NB4 (cell line): Measurements from ENCODE around the gene TMEM14A.

Source experiments
- DNase-seq: peaks from one replicate; pipeline ENCODE4 v3.0.0; 2010; ENCODE audit warnings: low read depth
- H3K4me3 ChIP-seq: one replicate; pipeline ENCODE4 v1.5.1; 2011; ENCODE audit warnings: mild to moderate bottlenecking, low read depth, low read length, moderate library complexity
- CTCF ChIP-seq: IDR thresholded peaks from one replicate; pipeline ENCODE4 v1.5.1; 2012; ENCODE audit warnings: low read depth, low read length
- MAX ChIP-seq: IDR thresholded peaks from 2 replicates; pipeline ENCODE4 v1.6.1; 2011; ENCODE audit warnings: low read depth, low read length
- MYC ChIP-seq: IDR thresholded peaks from 2 replicates; pipeline ENCODE4 v1.6.1; 2011; ENCODE audit warnings: low read depth, low read length
- POLR2A ChIP-seq: IDR thresholded peaks from 2 replicates; pipeline ENCODE4 v1.6.1; 2011; ENCODE audit warnings: mild to moderate bottlenecking; ENCODE audit not compliant: insufficient read length; ENCODE audit errors: extremely low read depth

TMEM14A gene

DNA sequence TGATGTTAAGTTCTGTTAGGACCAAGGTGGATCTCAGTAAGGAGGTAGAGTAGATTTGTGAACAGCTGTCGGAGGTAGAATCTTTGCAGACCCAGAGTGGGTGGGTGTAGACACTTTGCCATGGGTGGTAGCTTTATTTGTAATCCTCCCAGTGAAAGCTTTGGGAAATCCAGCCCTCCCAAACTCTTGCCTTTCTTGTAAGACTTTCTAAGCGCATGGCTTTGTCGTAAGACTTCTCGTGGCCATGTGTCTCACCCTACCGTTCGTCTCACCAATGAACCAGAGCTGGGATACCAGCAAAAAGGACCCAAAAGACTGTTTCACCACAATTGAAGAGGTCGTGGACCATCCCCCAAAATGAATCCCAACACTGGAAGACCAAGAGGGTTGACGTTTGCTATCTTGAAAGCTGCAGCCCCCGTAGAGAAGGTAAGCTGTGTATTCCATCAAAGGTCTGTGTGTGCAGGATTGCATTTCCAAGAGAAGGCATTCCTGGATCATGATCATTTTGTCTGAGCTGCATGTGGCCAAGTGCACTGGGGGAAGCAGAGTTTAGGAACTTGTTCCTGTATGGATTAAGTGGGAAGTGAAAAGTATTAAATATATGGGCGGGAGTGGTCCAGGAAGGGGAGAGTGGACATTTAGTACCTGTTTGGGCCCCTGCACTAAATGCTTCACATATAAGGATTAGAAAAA lies 5.8 kb upstream of the TMEM14A start:
- DNase-seq = no peak
- TF ChIP-seq POLR2A (no peak), CTCF (no peak), MAX (no peak), MYC (no peak)
- peak overlapping the region; percentile 68 for H3K4me3 ChIP-seq

DNA sequence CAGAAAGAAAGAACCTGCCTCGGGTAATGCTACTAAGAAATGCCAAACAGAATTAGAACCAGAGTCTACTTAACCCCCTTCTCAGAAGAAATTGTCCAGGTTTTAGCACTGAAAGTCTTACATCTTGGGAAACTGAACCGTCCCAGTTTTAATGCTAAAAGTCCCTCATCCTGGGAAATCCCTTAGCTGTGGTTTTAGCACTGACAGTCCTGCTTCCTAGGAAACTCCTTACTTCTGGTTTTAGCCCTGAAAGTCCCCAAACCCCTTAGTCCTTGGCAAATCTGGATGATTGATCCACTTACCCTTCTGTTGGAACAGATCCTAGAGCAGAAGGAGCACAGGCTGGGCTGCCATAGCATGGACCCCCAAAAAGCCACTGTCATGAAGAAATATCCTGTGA lies 4.8 kb upstream of the TMEM14A start:
- TF ChIP-seq POLR2A (no peak), MAX (no peak), MYC (no peak), CTCF (no peak)
- H3K4me3 ChIP-seq = no peak overlapping the region
- no peak for DNase-seq

- DNase-seq = no peak
- TF ChIP-seq POLR2A = no peak
- no peak for TF ChIP-seq MAX
- TF ChIP-seq CTCF = no peak
- H3K4me3 ChIP-seq = no peak overlapping the region
These were observed 4.4 kb upstream of the TMEM14A start for GRCh38 chr6:52666523-52666922.

DNA sequence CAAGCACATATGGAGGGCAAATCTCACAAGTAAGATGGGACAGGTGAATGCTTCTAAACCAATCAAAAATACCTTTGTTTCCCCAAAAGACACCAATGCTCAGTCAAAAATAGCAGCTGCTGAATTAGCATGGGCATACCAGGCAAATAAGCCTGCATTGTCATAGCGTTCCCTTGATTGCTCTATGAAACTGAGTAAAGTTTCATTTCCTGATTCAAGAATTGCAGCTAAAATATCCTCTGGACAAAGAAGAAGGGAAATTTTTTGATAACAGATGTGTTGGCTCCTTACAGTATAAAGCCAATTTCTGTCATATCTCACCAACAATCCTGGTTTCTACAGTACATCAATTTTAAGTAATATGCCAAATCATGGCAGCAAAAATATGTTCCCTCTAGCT lies 3.3 kb upstream of the TMEM14A start:
- DNase-seq = no peak
- no peak overlapping the region for H3K4me3 ChIP-seq
- TF ChIP-seq MAX = no peak
- TF ChIP-seq MYC = no peak
- no peak for TF ChIP-seq POLR2A

GRCh38 chr6:52671676-52672075 lies 763 bp downstream of the TMEM14A start:
- DNase-seq = no peak
- H3K4me3 ChIP-seq = peak overlapping the region; percentile 68

More at GRCh38 chr6:52671676-52672075, 763 bp downstream of the TMEM14A start:
- no peak for TF ChIP-seq CTCF
- TF ChIP-seq MYC = no peak
- TF ChIP-seq POLR2A = no peak
- no peak for TF ChIP-seq MAX
